Small intestine (tissue), 7 donors: ENCODE measurements around the gene TOPORS. TPM values are rescaled to one million over a fixed set of nuclear protein-coding genes. Genes with fewer than 3 reads are reported as not detected.
A peak's percentile ranks its signal among the peaks of the same experiment; 100 is the strongest.
"Not testable (repeated sequence)": the region's sequence is repeated elsewhere in the genome, so short reads cannot be mapped to it uniquely, and the experiment has no call there.

ENCODE experiments used
- DNase-seq, 2 donors: peaks; one replicate each; pipeline versions ENCODE4 v3.0.0 to v3.0.0-alpha.2; 2013
- FAIRE-seq: peaks from 2 replicates; lab custom pipeline; 2012; peaks lifted over from hg19 to GRCh38; lab: Jason Lieb, UNC
- H3K27ac ChIP-seq, 3 donors: one replicate each; pipeline ENCODE4 v1.5.1; 2013; ENCODE audit warnings: low read length in 2 of 3, mild to moderate bottlenecking in 2 of 3, control low read depth in 1 of 3, inconsistent platforms in 1 of 3, low read depth in 1 of 3, moderate library complexity in 1 of 3
- H3K27me3 ChIP-seq, 3 donors: one replicate each; pipeline ENCODE4 v1.6.1; 2013; ENCODE audit warnings: low read length in 3 of 3, inconsistent platforms in 1 of 3; ENCODE audit not compliant: control insufficient read depth in 3 of 3, insufficient read depth in 3 of 3
- H3K36me3 ChIP-seq, 3 donors: one replicate each; pipeline ENCODE4 v1.6.1; 2013; ENCODE audit warnings: low read length in 3 of 3, inconsistent platforms in 1 of 3, low read depth in 1 of 3, mild to moderate bottlenecking in 1 of 3, moderate library complexity in 1 of 3; ENCODE audit not compliant: control insufficient read depth in 3 of 3, insufficient read depth in 2 of 3
- H3K4me1 ChIP-seq, 3 donors: one replicate each; pipeline ENCODE4 v1.6.1; 2013; ENCODE audit warnings: low read length in 2 of 3, inconsistent platforms in 1 of 3, low read depth in 1 of 3, mild to moderate bottlenecking in 1 of 3, moderate library complexity in 1 of 3; ENCODE audit not compliant: control insufficient read depth in 3 of 3, insufficient read depth in 2 of 3
- H3K4me3 ChIP-seq, 3 donors: one replicate each; pipeline ENCODE4 v1.5.1; 2013; ENCODE audit warnings: low read length in 3 of 3, control low read depth in 1 of 3, inconsistent platforms in 1 of 3, low read depth in 1 of 3, mild to moderate bottlenecking in 1 of 3, moderate library complexity in 1 of 3
- H3K9me3 ChIP-seq, 2 donors: one replicate each; pipeline ENCODE4 v1.6.1; 2013; ENCODE audit warnings: low read depth in 1 of 2, low read length in 1 of 2; ENCODE audit not compliant: control insufficient read depth in 2 of 2, insufficient read depth in 1 of 2
- WGBS, 3 donors: extraction: QIAGEN DNeasy Blood & Tissue Kit; methylation state at CpG; one replicate each; pipeline ENCODE4 v1.1.7; 2013; 5-methylcytosine and 5-hydroxymethylcytosine counted together
- polyA plus RNA-seq, 4 donors: library from polyadenylated mRNA; stranded (reverse) in 3 of 4; unstranded in 1 of 4; fragments of 200-250 nt in 3 of 4; fragments of 120-200 nt in 1 of 4; gene quantifications; one replicate each; pipeline versions ENCODE4 v1.2.1 to v1.2.3, GENCODE V29; 2013
- donor health status: healthy with polysubstance abuse.
- donor health status: control.
- donor health status: control.
- donor health status: Bipolar disorder and iron deficiency.
- donor health status: healthy.

The TOPORS gene
- polyA plus RNA-seq, 4 donors: 6.2 to 20.4 (median 7.1) TPM

DNA sequence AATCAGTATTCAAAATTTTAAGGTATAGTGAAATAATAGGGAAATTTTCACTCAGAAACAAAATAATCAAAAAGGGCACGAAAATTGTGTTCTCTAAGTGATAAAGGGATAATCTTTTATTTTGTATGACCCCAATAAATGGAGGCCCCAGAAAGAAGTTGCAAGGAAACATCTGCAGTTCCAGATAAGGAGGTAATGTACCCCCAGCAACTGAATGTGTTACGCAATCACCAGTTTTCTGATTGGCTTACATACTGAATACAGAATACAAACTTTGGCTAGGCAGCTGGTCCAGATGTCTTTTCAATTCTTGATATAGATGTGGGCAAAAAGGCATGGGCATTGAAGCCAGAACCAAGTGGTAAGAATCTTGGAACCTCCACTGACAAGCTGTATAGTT lies 1.7 kb upstream of the TOPORS start:
- WGBS, 3 donors: 59 to 71% (median 67%) methylated on average over 2 of the region's 2 CpGs
- H3K9me3 ChIP-seq: no peaks in the 10 kb centered on the region
- no peak overlapping the region for H3K4me3 ChIP-seq
- FAIRE-seq (no peak), DNase-seq (peak in 1 of 2 donors; percentile 42)
- H3K36me3 ChIP-seq: peaks cover 0 to 8% (median 0%) of the 10 kb centered on the region in 3 donors
- H3K27me3 ChIP-seq: no peaks in the 10 kb centered on the region
- peaks cover 0 to 23% (median 3%) of the 10 kb centered on the region in 3 donors for H3K4me1 ChIP-seq
- H3K27ac ChIP-seq: peak overlapping the region in 1 of 3 donors; percentile 85

DNA sequence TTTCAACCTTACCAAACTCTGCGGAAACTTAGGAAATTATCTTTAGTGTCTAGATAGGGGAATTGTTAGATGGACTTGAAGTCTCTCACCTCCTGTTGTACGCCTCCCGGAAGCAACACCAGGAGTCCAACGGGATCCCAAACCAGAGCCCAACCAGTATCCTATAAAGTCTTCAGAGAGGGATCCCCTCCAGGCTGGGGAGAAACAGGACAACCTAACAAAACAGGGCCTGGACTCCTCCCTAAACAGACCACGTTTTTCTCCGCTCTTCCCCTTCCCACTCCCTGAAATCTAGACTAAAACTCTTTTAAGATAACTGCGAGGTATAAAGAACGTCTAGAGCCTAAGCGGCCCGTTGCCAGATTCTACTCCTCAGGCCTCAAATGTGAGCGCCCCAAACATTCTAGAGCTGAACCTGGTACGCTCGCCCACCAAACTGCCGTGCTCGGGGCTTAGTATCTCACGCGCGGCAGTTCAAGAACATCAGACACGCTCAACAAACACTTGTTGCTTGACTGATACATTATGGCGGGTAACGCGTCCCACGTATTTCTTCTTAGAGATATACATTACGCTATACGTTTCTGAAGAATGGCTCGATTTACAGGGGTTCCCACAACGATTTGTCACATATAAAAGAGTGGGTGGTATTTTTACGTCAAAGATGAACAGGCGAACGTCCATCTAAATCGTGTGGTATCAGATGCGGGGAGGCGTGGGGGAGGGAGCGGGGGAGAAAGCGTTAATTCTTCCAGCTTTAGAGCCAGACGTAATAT lies 922 bp downstream of the TOPORS start:
- peak; percentile 58 to 67 for DNase-seq
- Histone ChIP-seq H3K4me1 (peaks cover 0 to 23% (median 3%) of the 10 kb centered on the region in 3 donors), H3K27me3 (no peaks in the 10 kb centered on the region), H3K4me3 (peak overlapping the region; percentile 53 to 74 (median 58)), H3K9me3 (no peaks in the 10 kb centered on the region), H3K27ac (peak overlapping the region; percentile 67 to 94 (median 85)), H3K36me3 (peaks cover 0 to 17% (median 0%) of the 10 kb centered on the region in 3 donors)
- WGBS, 3 donors: 0 to 1% (median 1%) methylated on average over 36 of the region's 36 CpGs
- FAIRE-seq: no peak

- Histone ChIP-seq H3K9me3 (no peaks in the 10 kb centered on the region), H3K4me3 (peak overlapping the region; percentile 53 to 74 (median 58)), H3K27me3 (no peaks in the 10 kb centered on the region), H3K27ac (peak overlapping the region; percentile 67 to 94 (median 85)), H3K36me3 (peaks cover 0 to 17% (median 0%) of the 10 kb centered on the region in 3 donors), H3K4me1 (peaks cover 0 to 23% (median 3%) of the 10 kb centered on the region in 3 donors)
- DNase-seq (peak; percentile 85 to 95), FAIRE-seq (no peak)
- 0 to 1% (median 0%) methylated on average over 64 to 75 of the region's 75 CpGs for WGBS, 3 donors
These were observed 1.7 kb downstream of the TOPORS start for GRCh38 chr9:32550562-32551275.

- peak overlapping the region; percentile 38 to 94 (median 85) for H3K27ac ChIP-seq
- FAIRE-seq (no peak), DNase-seq (peak in 1 of 2 donors; percentile 10)
- H3K27me3 ChIP-seq: no peaks in the 10 kb centered on the region
- peaks cover 0 to 18% (median 3%) of the 10 kb centered on the region in 3 donors for H3K4me1 ChIP-seq
- WGBS, 3 donors: 2 to 4% (median 3%) methylated on average over 10 of the region's 10 CpGs
- peaks cover 0 to 17% (median 0%) of the 10 kb centered on the region in 3 donors for H3K36me3 ChIP-seq
- H3K4me3 ChIP-seq: peak overlapping the region; percentile 53 to 74 (median 58)
- H3K9me3 ChIP-seq: no peaks in the 10 kb centered on the region
These were observed 2.2 kb downstream of the TOPORS start for GRCh38 chr9:32550150-32550561.

GRCh38 chr9:32548213-32548612 lies 4.2 kb downstream of the TOPORS start:
- WGBS, 3 donors: 97 to 99% (median 98%) methylated on average over 20 of the region's 20 CpGs
- not testable (repeated sequence) for H3K27ac ChIP-seq, DNase-seq, H3K4me3 ChIP-seq, H3K27me3 ChIP-seq, H3K4me1 ChIP-seq, FAIRE-seq, H3K9me3 ChIP-seq
- H3K36me3 ChIP-seq: peaks cover under 1 to 17% (median 4%) of the 10 kb centered on the region in 3 donors

DNA sequence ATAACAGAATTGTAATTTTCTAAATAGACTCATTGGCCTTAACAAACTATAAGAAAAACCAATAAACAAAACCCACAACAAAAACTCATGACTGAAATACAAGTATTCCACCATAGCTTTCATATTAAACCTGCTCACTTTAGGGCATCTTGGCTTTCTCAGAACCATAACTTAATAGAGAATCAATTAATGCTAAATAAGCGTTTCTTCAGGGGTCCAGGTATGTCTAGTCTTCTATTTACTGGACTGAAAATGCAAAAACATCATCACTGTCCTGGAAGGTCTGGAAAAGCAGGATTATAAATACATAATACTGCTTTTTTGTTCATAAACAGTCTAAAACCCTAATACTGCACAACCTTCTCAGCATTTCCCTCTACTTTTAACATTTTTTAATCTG lies 6.5 kb downstream of the TOPORS start:
- 88 to 100% (median 96%) methylated on average over 1 of the region's 1 CpG for WGBS, 3 donors
- H3K27ac ChIP-seq: no peak overlapping the region
- no peak for FAIRE-seq

GRCh38 chr9:32543047-32543446 lies 9.3 kb downstream of the TOPORS start:
- 90 to 93% (median 91%) methylated on average over 4 of the region's 4 CpGs for WGBS, 3 donors
- FAIRE-seq (no peak), DNase-seq (no peak)
- Histone ChIP-seq H3K36me3 (peaks cover 7 to 16% (median 10%) of the 10 kb centered on the region in 3 donors), H3K4me3 (no peak overlapping the region), H3K4me1 (no peaks in the 10 kb centered on the region), H3K9me3 (no peaks in the 10 kb centered on the region), H3K27me3 (no peaks in the 10 kb centered on the region), H3K27ac (no peak overlapping the region)

More for the DNA sequence above, 6.5 kb downstream of the TOPORS start:
- H3K4me3 ChIP-seq: no peak overlapping the region
- H3K36me3 ChIP-seq: peaks cover 7 to 17% (median 10%) of the 10 kb centered on the region in 3 donors
- H3K27me3 ChIP-seq: no peaks in the 10 kb centered on the region
- no peaks in the 10 kb centered on the region for H3K9me3 ChIP-seq
- peaks cover 0 to 4% (median 3%) of the 10 kb centered on the region in 3 donors for H3K4me1 ChIP-seq
- DNase-seq: no peak

DNA sequence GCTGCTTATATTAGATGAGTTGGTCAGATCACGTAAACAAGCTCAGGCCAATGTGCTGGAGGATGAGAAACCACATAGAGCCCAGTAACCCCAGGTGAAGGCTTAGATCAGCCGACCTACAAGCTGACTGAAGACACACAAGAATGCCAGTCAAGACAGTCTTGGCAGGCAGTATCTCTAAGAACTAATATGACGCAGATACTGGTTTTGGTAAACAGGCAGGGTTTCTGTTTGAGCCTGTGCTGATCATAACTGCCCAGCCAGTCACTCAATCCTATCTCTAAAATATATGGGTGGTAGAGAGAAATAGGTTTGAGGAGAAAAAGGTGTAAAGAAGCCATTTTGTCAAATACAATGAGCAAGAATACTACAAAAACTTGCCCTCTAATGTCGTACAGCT lies 18.6 kb downstream of the TOPORS start:
- H3K27ac ChIP-seq: no peak overlapping the region
- no peak overlapping the region for H3K4me3 ChIP-seq
- FAIRE-seq (no peak), DNase-seq (no peak)
- 95 to 99% (median 98%) methylated on average over 4 of the region's 4 CpGs for WGBS, 3 donors
- peaks cover 0 to 2% of the 10 kb centered on the region in 2 donors for H3K9me3 ChIP-seq
- H3K27me3 ChIP-seq: no peaks in the 10 kb centered on the region
- peaks cover 0 to 8% (median 0%) of the 10 kb centered on the region in 3 donors for H3K36me3 ChIP-seq
- no peaks in the 10 kb centered on the region for H3K4me1 ChIP-seq
